Measurements from ENCODE around the gene TLE4.

Gene TLE4

GRCh38 chr9:79632060-79632459, 60.3 kb downstream of the TLE4 start:
- H3K27me3 ChIP-seq (ENCODE audit: insufficient read depth, poor library complexity, severe bottlenecking), result no peaks in the 10 kb centered on the region
- no peak for DNase-seq (ENCODE audit: low read depth in 1 of 2, low spot score in 1 of 2)
- no peak for TF ChIP-seq SPI1 (IDR thresholded peaks at IDR 0.05; ENCODE audit: borderline replicate concordance, low read depth)
- TF ChIP-seq GABPA (IDR thresholded peaks at IDR 0.05; ENCODE audit: low read depth), result no peak
- TF ChIP-seq CTCF (IDR thresholded peaks at IDR 0.05; ENCODE audit: insufficient read depth, low read length), result no peak
- TF ChIP-seq REST (IDR thresholded peaks at IDR 0.05; ENCODE audit: insufficient replicate concordance, low read depth), result no peak
- no peak for TF ChIP-seq POLR2AphosphoS5 (IDR thresholded peaks at IDR 0.05; ENCODE audit: low read depth)

GRCh38 chr9:79632705-79633104, 60.9 kb downstream of the TLE4 start:
- no peak overlapping the region for H3K4me3 ChIP-seq (replicated peaks; ENCODE audit: insufficient read depth, low read length)
- no peaks in the 10 kb centered on the region for H3K27me3 ChIP-seq (ENCODE audit: insufficient read depth, poor library complexity, severe bottlenecking)
- TF ChIP-seq CTCF (IDR thresholded peaks at IDR 0.05; ENCODE audit: insufficient read depth, low read length) (no peak), SPI1 (IDR thresholded peaks at IDR 0.05; ENCODE audit: borderline replicate concordance, low read depth) (no peak), GABPA (IDR thresholded peaks at IDR 0.05; ENCODE audit: low read depth) (no peak), POLR2AphosphoS5 (IDR thresholded peaks at IDR 0.05; ENCODE audit: low read depth) (no peak), REST (IDR thresholded peaks at IDR 0.05; ENCODE audit: insufficient replicate concordance, low read depth) (no peak)
- H3K27ac ChIP-seq (replicated peaks), result no peak overlapping the region
- DNase-seq (ENCODE audit: low read depth in 1 of 2, low spot score in 1 of 2), result no peak

More at GRCh38 chr9:79632060-79632459, 60.3 kb downstream of the TLE4 start:
- no peak overlapping the region for H3K4me3 ChIP-seq (replicated peaks; ENCODE audit: insufficient read depth, low read length)
- no peak overlapping the region for H3K27ac ChIP-seq (replicated peaks)

- Histone ChIP-seq H3K27ac (replicated peaks) (no peak overlapping the region), H3K4me3 (replicated peaks; ENCODE audit: insufficient read depth, low read length) (no peak overlapping the region), H3K27me3 (ENCODE audit: insufficient read depth, poor library complexity, severe bottlenecking) (no peaks in the 10 kb centered on the region)
- DNase-seq (ENCODE audit: low read depth in 1 of 2, low spot score in 1 of 2), result no peak
- no peak for TF ChIP-seq CTCF (IDR thresholded peaks at IDR 0.05; ENCODE audit: insufficient read depth, low read length)
- no peak for TF ChIP-seq POLR2AphosphoS5 (IDR thresholded peaks at IDR 0.05; ENCODE audit: low read depth)
Observed at GRCh38 chr9:79633558-79633957, 61.8 kb downstream of the TLE4 start.

- H3K27me3 ChIP-seq (ENCODE audit: insufficient read depth, poor library complexity, severe bottlenecking), result no peaks in the 10 kb centered on the region
- no peak for DNase-seq (ENCODE audit: low read depth in 1 of 2, low spot score in 1 of 2)
- TF ChIP-seq POLR2AphosphoS5 (IDR thresholded peaks at IDR 0.05; ENCODE audit: low read depth) (no peak), SPI1 (IDR thresholded peaks at IDR 0.05; ENCODE audit: borderline replicate concordance, low read depth) (no peak), REST (IDR thresholded peaks at IDR 0.05; ENCODE audit: insufficient replicate concordance, low read depth) (no peak), CTCF (IDR thresholded peaks at IDR 0.05; ENCODE audit: insufficient read depth, low read length) (no peak), GABPA (IDR thresholded peaks at IDR 0.05; ENCODE audit: low read depth) (no peak)
- no peak overlapping the region for H3K4me3 ChIP-seq (replicated peaks; ENCODE audit: insufficient read depth, low read length)
- H3K27ac ChIP-seq (replicated peaks), result no peak overlapping the region; the same call in 1 of the 2 replicates
Observed at GRCh38 chr9:79637177-79637925, 65.6 kb downstream of the TLE4 start.

Data from HL-60 (cell line).